ENCODE data around the gene CDH10.

The CDH10 gene

GRCh38 chr5:24645483-24645882 is 705 bp upstream of the CDH10 start:
- no peak for DNase-seq (ENCODE audit: extremely low read depth, low read depth)
- no peak overlapping the region for H3K4me3 ChIP-seq (replicated peaks; ENCODE audit: low read depth, low read length)
- TF ChIP-seq CTCF (IDR thresholded peaks at IDR 0.05; ENCODE audit: low read depth, low read length, missing control alignments) = no peak

GRCh38 chr5:24643880-24644279 is 898 bp downstream of the CDH10 start:
- no peak overlapping the region for H3K4me3 ChIP-seq (replicated peaks; ENCODE audit: low read depth, low read length)
- DNase-seq (ENCODE audit: extremely low read depth, low read depth) = no peak
- TF ChIP-seq CTCF (IDR thresholded peaks at IDR 0.05; ENCODE audit: low read depth, low read length, missing control alignments) = no peak

GRCh38 chr5:24643156-24643555 is 1.6 kb downstream of the CDH10 start:
- no peak for DNase-seq (ENCODE audit: extremely low read depth, low read depth)
- no peak overlapping the region for H3K4me3 ChIP-seq (replicated peaks; ENCODE audit: low read depth, low read length)
- TF ChIP-seq CTCF (IDR thresholded peaks at IDR 0.05; ENCODE audit: low read depth, low read length, missing control alignments) = no peak

- TF ChIP-seq CTCF (IDR thresholded peaks at IDR 0.05; ENCODE audit: low read depth, low read length, missing control alignments) = peak; percentile 2
- DNase-seq (ENCODE audit: extremely low read depth, low read depth) = no peak
- H3K4me3 ChIP-seq (replicated peaks; ENCODE audit: low read depth, low read length) = no peak overlapping the region
These were observed 2.8 kb downstream of the CDH10 start for GRCh38 chr5:24642022-24642421.

DNA sequence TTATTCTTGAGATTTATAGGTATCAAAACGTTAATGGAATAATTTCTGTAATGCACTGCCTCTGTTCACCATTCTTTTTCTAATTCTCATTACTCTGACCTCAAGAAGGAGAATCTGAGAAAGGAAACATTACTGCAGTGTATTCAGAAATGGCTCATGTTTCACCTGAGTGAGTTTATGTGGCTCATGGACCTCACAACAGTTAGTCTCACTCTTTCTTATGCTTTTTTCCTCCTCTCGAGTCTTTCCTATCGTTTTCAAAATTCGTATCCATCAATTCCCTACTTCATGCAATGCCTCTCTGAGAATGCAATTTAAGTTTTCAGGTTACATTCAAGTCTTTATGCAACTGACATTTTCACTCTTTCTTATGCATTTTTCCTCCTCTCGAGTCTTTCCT is 9.6 kb downstream of the CDH10 start:
- H3K4me3 ChIP-seq (replicated peaks; ENCODE audit: low read depth, low read length) = no peak overlapping the region
- DNase-seq (ENCODE audit: extremely low read depth, low read depth) = no peak
- no peak for TF ChIP-seq CTCF (IDR thresholded peaks at IDR 0.05; ENCODE audit: low read depth, low read length, missing control alignments)

GRCh38 chr5:24633715-24634325 is 11.0 kb downstream of the CDH10 start:
- H3K4me3 ChIP-seq (replicated peaks; ENCODE audit: low read depth, low read length) = no peak overlapping the region
- DNase-seq (ENCODE audit: extremely low read depth, low read depth) = peak; percentile 6
- peak; percentile 20 for TF ChIP-seq CTCF (IDR thresholded peaks at IDR 0.05; ENCODE audit: low read depth, low read length, missing control alignments)

DNA sequence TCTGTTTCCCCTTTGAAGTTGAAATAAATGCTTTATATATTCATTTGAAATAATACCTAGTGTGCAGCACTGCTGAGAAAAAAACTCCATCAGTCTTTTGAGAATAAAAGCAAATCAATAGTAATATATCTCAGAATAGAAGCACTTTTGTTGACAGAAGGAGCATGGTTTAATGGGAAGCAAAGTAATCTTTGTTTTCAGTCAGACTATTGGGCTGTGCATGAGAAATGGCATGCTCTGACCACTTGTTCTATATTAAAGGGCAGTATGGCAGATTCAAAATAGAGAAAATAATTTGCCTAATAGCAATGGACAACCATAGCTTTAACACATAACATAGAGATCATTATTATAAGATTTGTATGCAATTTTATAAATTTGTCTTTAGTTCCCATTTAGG is 12.4 kb downstream of the CDH10 start:
- no peak overlapping the region for H3K4me3 ChIP-seq (replicated peaks; ENCODE audit: low read depth, low read length)
- DNase-seq (ENCODE audit: extremely low read depth, low read depth) = no peak
- no peak for TF ChIP-seq CTCF (IDR thresholded peaks at IDR 0.05; ENCODE audit: low read depth, low read length, missing control alignments)

Measured in HFF-Myc (cell line).